Effector memory CD8-positive, alpha-beta T cell (primary cell): Measurements from ENCODE around the gene MYO7A.

ENCODE experiments used
- ATAC-seq: fragments of 150-1000 bp; cut with Tn5 transposase; replicated peaks from 2 replicates; pipeline ENCODE4 v1.10.0; 2021; ENCODE audit warnings: mild to moderate bottlenecking, moderate library complexity
- DNase-seq, 3 experiments: peaks; one replicate each; pipeline ENCODE4 v3.0.0; 2021
- H3K27ac Mint-ChIP-seq, 2 donors: one replicate each; pipeline ENCODE4 v1.8.0; 2022; ENCODE audit warnings: mild to moderate bottlenecking in 2 of 2, mixed read lengths in 2 of 2, moderate library complexity in 2 of 2
- H3K27me3 Mint-ChIP-seq, 2 donors: one replicate each; pipeline ENCODE4 v1.8.0; 2022; ENCODE audit warnings: mixed read lengths in 2 of 2
- H3K36me3 Mint-ChIP-seq: one replicate; pipeline ENCODE4 v1.8.0; 2022; ENCODE audit warnings: mild to moderate bottlenecking, moderate library complexity, mixed read lengths; ENCODE audit not compliant: insufficient read depth
- H3K4me1 Mint-ChIP-seq, 2 donors: one replicate each; pipeline ENCODE4 v1.8.0; 2022; ENCODE audit warnings: low read depth in 2 of 2, mixed read lengths in 2 of 2
- H3K4me3 Mint-ChIP-seq, 2 donors: one replicate each; pipeline ENCODE4 v1.8.0; 2022; ENCODE audit warnings: mild to moderate bottlenecking in 2 of 2, mixed read lengths in 2 of 2, moderate library complexity in 2 of 2
- H3K9me3 Mint-ChIP-seq, 2 donors: one replicate each; pipeline ENCODE4 v1.8.0; 2022; ENCODE audit warnings: mixed read lengths in 2 of 2

Gene MYO7A

GRCh38 chr11:77088236-77089003, 39.6 kb upstream of the MYO7A start:
- no peak overlapping the region for H3K4me3 Mint-ChIP-seq
- peaks cover 3% of the 10 kb centered on the region for H3K36me3 Mint-ChIP-seq
- H3K4me1 Mint-ChIP-seq = peaks cover 0 to 3% of the 10 kb centered on the region in 2 donors
- H3K27me3 Mint-ChIP-seq = no peaks in the 10 kb centered on the region
- ATAC-seq (no peak), DNase-seq (no peak)
- no peaks in the 10 kb centered on the region for H3K9me3 Mint-ChIP-seq
- H3K27ac Mint-ChIP-seq = no peak overlapping the region

- Mint-ChIP-seq H3K4me3 (no peak overlapping the region), H3K9me3 (no peaks in the 10 kb centered on the region), H3K27me3 (no peaks in the 10 kb centered on the region), H3K27ac (no peak overlapping the region), H3K36me3 (peaks cover 5% of the 10 kb centered on the region), H3K4me1 (peaks cover 0 to 3% of the 10 kb centered on the region in 2 donors)
- no peak for ATAC-seq
- no peak for DNase-seq
These were observed 39.0 kb upstream of the MYO7A start for GRCh38 chr11:77089004-77089545.

- H3K36me3 Mint-ChIP-seq = peaks cover 5% of the 10 kb centered on the region
These were observed 38.0 kb upstream of the MYO7A start for GRCh38 chr11:77090046-77090372.

GRCh38 chr11:77090373-77091111, 37.5 kb upstream of the MYO7A start:
- ATAC-seq = no peak
- Mint-ChIP-seq H3K4me3 (no peak overlapping the region), H3K27me3 (no peaks in the 10 kb centered on the region), H3K9me3 (no peaks in the 10 kb centered on the region), H3K27ac (no peak overlapping the region), H3K36me3 (peaks cover 5% of the 10 kb centered on the region), H3K4me1 (peaks cover 0 to 3% of the 10 kb centered on the region in 2 donors)
- DNase-seq = no peak

More at GRCh38 chr11:77090046-77090372, 38.0 kb upstream of the MYO7A start:
- Mint-ChIP-seq H3K27ac (no peak overlapping the region), H3K9me3 (no peaks in the 10 kb centered on the region), H3K27me3 (no peaks in the 10 kb centered on the region), H3K4me1 (peaks cover 0 to 3% of the 10 kb centered on the region in 2 donors), H3K4me3 (no peak overlapping the region)
- no peak for DNase-seq
- no peak for ATAC-seq

- Mint-ChIP-seq H3K9me3 (no peaks in the 10 kb centered on the region), H3K27me3 (no peaks in the 10 kb centered on the region), H3K4me1 (peaks cover under 1 to 3% of the 10 kb centered on the region in 2 donors), H3K36me3 (peaks cover 5% of the 10 kb centered on the region), H3K27ac (no peak overlapping the region), H3K4me3 (no peak overlapping the region)
- peak; percentile 99 for ATAC-seq
- peak; percentile 76 to 81 (median 77) for DNase-seq
These were observed 36.7 kb upstream of the MYO7A start for GRCh38 chr11:77091146-77091940.

- no peak for ATAC-seq
- H3K27me3 Mint-ChIP-seq = no peaks in the 10 kb centered on the region
- peaks cover 3 to 4% of the 10 kb centered on the region in 2 donors for H3K4me1 Mint-ChIP-seq
- no peak overlapping the region for H3K4me3 Mint-ChIP-seq
- peaks cover 5% of the 10 kb centered on the region for H3K36me3 Mint-ChIP-seq
- H3K9me3 Mint-ChIP-seq = no peaks in the 10 kb centered on the region
- no peak overlapping the region for H3K27ac Mint-ChIP-seq
- DNase-seq = no peak
These were observed 35.7 kb upstream of the MYO7A start for GRCh38 chr11:77092382-77092781.

- H3K9me3 Mint-ChIP-seq = no peaks in the 10 kb centered on the region
- no peak overlapping the region for H3K27ac Mint-ChIP-seq
- DNase-seq = no peak
- no peaks in the 10 kb centered on the region for H3K27me3 Mint-ChIP-seq
- ATAC-seq = no peak
- H3K4me1 Mint-ChIP-seq = peaks cover 3 to 4% of the 10 kb centered on the region in 2 donors
- peaks cover 5% of the 10 kb centered on the region for H3K36me3 Mint-ChIP-seq
- H3K4me3 Mint-ChIP-seq = no peak overlapping the region
These were observed 34.8 kb upstream of the MYO7A start for GRCh38 chr11:77093056-77093891.

GRCh38 chr11:77093987-77094840, 33.8 kb upstream of the MYO7A start:
- H3K27ac Mint-ChIP-seq = no peak overlapping the region
- DNase-seq (no peak), ATAC-seq (no peak)
- H3K27me3 Mint-ChIP-seq = no peaks in the 10 kb centered on the region
- H3K4me3 Mint-ChIP-seq = no peak overlapping the region
- H3K4me1 Mint-ChIP-seq = peaks cover 3 to 4% of the 10 kb centered on the region in 2 donors
- H3K36me3 Mint-ChIP-seq = peaks cover 5% of the 10 kb centered on the region
- no peaks in the 10 kb centered on the region for H3K9me3 Mint-ChIP-seq

- Mint-ChIP-seq H3K4me1 (peaks cover 3 to 4% of the 10 kb centered on the region in 2 donors), H3K27ac (no peak overlapping the region), H3K4me3 (no peak overlapping the region), H3K36me3 (peaks cover 5% of the 10 kb centered on the region), H3K27me3 (no peaks in the 10 kb centered on the region), H3K9me3 (no peaks in the 10 kb centered on the region)
- ATAC-seq (no peak), DNase-seq (no peak)
These were observed 33.1 kb upstream of the MYO7A start for GRCh38 chr11:77094841-77095365.

- H3K27ac Mint-ChIP-seq = peak overlapping the region in 1 of 2 donors; percentile 68
- ATAC-seq (no peak), DNase-seq (no peak)
- peaks cover 3 to 4% of the 10 kb centered on the region in 2 donors for H3K4me1 Mint-ChIP-seq
- no peaks in the 10 kb centered on the region for H3K27me3 Mint-ChIP-seq
- peaks cover 5% of the 10 kb centered on the region for H3K36me3 Mint-ChIP-seq
- H3K4me3 Mint-ChIP-seq = no peak overlapping the region
- H3K9me3 Mint-ChIP-seq = no peaks in the 10 kb centered on the region
These were observed 32.2 kb upstream of the MYO7A start for GRCh38 chr11:77095551-77096490.

- H3K27ac Mint-ChIP-seq = peak overlapping the region in 1 of 2 donors; percentile 68
- ATAC-seq (no peak), DNase-seq (no peak)
- peaks cover 0 to 4% of the 10 kb centered on the region in 2 donors for H3K4me1 Mint-ChIP-seq
- no peak overlapping the region for H3K4me3 Mint-ChIP-seq
- peaks cover 2% of the 10 kb centered on the region for H3K36me3 Mint-ChIP-seq
- no peaks in the 10 kb centered on the region for H3K27me3 Mint-ChIP-seq
- no peaks in the 10 kb centered on the region for H3K9me3 Mint-ChIP-seq
These were observed 31.4 kb upstream of the MYO7A start for GRCh38 chr11:77096591-77097019.
